Activated T-cell treated with anti-CD3 and anti-CD28 coated beads, Interleukin-2, amount 50 U/mL, for 4 hours (primary cell): ENCODE measurements around the gene AGBL5. TPM values are rescaled to one million over a fixed set of nuclear protein-coding genes. Genes with fewer than 3 reads are reported as not detected.

Source experiments
- ATAC-seq, 2 donors: fragments of 200-7000 bp; cut with Tn5 transposase; one replicate each; pipeline ENCODE4 v1.10.0; 2021
- DNase-seq: peaks from one replicate; pipeline ENCODE4 v3.0.0-alpha.2; 2020
- H3K27me3 Mint-ChIP-seq: one replicate; pipeline ENCODE4 v1.8.0; 2021; ENCODE audit warnings: low read depth, mixed read lengths
- H3K36me3 Mint-ChIP-seq: one replicate; pipeline ENCODE4 v1.8.0; 2022; ENCODE audit warnings: mixed read lengths; ENCODE audit not compliant: insufficient read depth
- H3K4me1 Mint-ChIP-seq: one replicate; pipeline ENCODE4 v1.8.0; 2021; ENCODE audit warnings: low read depth, mixed read lengths
- H3K4me3 Mint-ChIP-seq: one replicate; pipeline ENCODE4 v1.8.0; 2021; ENCODE audit warnings: mild to moderate bottlenecking, moderate library complexity, mixed read lengths
- H3K9me3 Mint-ChIP-seq: one replicate; pipeline ENCODE4 v1.8.0; 2021; ENCODE audit warnings: mixed read lengths
- total RNA-seq, 3 donors: library from RNA; stranded (reverse); gene quantifications; one replicate each; pipeline ENCODE4 v1.2.1, GENCODE V29; 2021

AGBL5 gene
- total RNA-seq, 3 donors from 2014 or later, result 6.5 to 11.2 (median 9.2) TPM

- Mint-ChIP-seq H3K4me1 (no peaks in the 10 kb centered on the region), H3K4me3 (no peak overlapping the region), H3K27me3 (no peaks in the 10 kb centered on the region), H3K36me3 (no peaks in the 10 kb centered on the region), H3K9me3 (no peaks in the 10 kb centered on the region)
- DNase-seq, result peak; percentile 34
- peak; percentile 32 to 60 for ATAC-seq
These were observed 34.6 kb upstream of the AGBL5 start for GRCh38 chr2:27016801-27017325.

GRCh38 chr2:27018142-27018541, 33.3 kb upstream of the AGBL5 start:
- no peak for ATAC-seq
- no peak overlapping the region for H3K4me3 Mint-ChIP-seq
- peaks cover 3% of the 10 kb centered on the region for H3K36me3 Mint-ChIP-seq
- H3K27me3 Mint-ChIP-seq, result no peaks in the 10 kb centered on the region
- no peak for DNase-seq
- no peaks in the 10 kb centered on the region for H3K4me1 Mint-ChIP-seq
- H3K9me3 Mint-ChIP-seq, result no peaks in the 10 kb centered on the region

GRCh38 chr2:27019459-27019858, 32.0 kb upstream of the AGBL5 start:
- Mint-ChIP-seq H3K9me3 (no peaks in the 10 kb centered on the region), H3K4me1 (no peaks in the 10 kb centered on the region), H3K36me3 (peaks cover 5% of the 10 kb centered on the region), H3K27me3 (no peaks in the 10 kb centered on the region), H3K4me3 (no peak overlapping the region)
- ATAC-seq, result no peak
- DNase-seq, result no peak

GRCh38 chr2:27019931-27020855, 31.3 kb upstream of the AGBL5 start:
- Mint-ChIP-seq H3K9me3 (no peaks in the 10 kb centered on the region), H3K4me1 (no peaks in the 10 kb centered on the region), H3K4me3 (no peak overlapping the region), H3K36me3 (peaks cover 6% of the 10 kb centered on the region), H3K27me3 (no peaks in the 10 kb centered on the region)
- DNase-seq, result no peak
- ATAC-seq, result no peak

DNA sequence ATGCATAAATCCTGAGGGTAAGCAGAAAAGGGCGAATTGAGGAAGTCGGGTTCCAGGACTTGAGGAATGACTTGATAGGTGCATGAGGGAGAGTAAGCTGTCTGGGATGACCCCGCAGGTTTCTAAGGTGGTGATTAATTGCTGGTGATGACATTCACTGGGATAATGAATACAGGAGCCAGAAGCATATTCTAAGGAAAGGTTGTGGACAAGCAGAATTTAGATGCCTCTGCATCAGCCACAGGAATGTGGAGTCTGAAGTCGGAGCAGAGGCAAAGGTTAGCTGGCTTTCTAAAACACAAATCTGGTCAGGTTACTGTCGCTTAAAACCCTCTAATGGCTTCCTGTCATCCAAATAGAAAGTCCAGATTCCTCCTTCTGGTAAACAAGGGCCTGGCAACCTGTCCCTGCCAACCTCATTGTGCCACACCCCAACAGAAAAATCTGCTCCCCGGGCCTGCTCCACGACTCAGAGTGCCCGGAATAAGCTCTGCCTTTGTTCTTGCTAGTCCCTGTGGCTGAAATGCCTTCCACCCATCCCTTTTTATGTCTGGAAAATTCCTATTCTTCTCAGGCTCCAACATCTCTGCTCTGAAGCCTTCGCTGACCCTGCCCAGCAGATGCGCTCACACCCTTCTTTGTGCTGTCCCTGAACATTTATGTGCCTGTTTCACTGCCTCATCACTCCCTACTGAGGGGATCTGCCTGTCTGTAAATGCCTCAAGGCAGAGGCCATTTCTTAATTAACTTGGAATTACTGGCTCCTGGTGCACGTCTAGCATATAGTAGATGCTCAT, 30.0 kb upstream of the AGBL5 start:
- H3K36me3 Mint-ChIP-seq, result peaks cover 8% of the 10 kb centered on the region
- H3K9me3 Mint-ChIP-seq, result no peaks in the 10 kb centered on the region
- H3K27me3 Mint-ChIP-seq, result no peaks in the 10 kb centered on the region
- no peak overlapping the region for H3K4me3 Mint-ChIP-seq
- DNase-seq (no peak), ATAC-seq (no peak)
- H3K4me1 Mint-ChIP-seq, result no peaks in the 10 kb centered on the region

DNA sequence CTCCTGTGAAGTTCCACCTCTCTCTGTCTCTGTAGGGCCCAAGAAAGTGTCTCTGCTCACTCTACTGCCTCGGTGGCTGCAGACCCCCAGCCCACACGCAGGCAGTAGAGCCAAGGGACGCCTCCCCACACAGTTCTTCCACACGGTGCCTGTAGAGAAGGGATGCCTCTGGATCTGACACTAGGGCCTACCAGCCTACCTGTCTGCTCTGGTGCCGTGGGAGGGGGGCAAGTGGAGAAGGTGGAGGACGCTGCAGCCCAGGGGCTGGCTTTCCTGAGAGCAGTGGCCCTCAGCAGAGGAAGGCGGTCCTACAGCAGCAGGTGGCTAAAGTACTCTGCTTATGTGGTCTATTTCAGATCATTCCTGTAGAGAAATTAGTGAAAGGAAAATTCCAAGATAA, 27.7 kb upstream of the AGBL5 start:
- H3K27me3 Mint-ChIP-seq, result no peaks in the 10 kb centered on the region
- no peak for ATAC-seq
- H3K4me3 Mint-ChIP-seq, result no peak overlapping the region
- no peak for DNase-seq
- no peaks in the 10 kb centered on the region for H3K4me1 Mint-ChIP-seq
- no peaks in the 10 kb centered on the region for H3K9me3 Mint-ChIP-seq
- H3K36me3 Mint-ChIP-seq, result peaks cover 8% of the 10 kb centered on the region

- no peak for DNase-seq
- H3K4me3 Mint-ChIP-seq, result no peak overlapping the region
- H3K4me1 Mint-ChIP-seq, result no peaks in the 10 kb centered on the region
- no peak for ATAC-seq
- no peaks in the 10 kb centered on the region for H3K9me3 Mint-ChIP-seq
- peaks cover 8% of the 10 kb centered on the region for H3K36me3 Mint-ChIP-seq
- H3K27me3 Mint-ChIP-seq, result no peaks in the 10 kb centered on the region
These were observed 27.3 kb upstream of the AGBL5 start for GRCh38 chr2:27024188-27024587.

DNA sequence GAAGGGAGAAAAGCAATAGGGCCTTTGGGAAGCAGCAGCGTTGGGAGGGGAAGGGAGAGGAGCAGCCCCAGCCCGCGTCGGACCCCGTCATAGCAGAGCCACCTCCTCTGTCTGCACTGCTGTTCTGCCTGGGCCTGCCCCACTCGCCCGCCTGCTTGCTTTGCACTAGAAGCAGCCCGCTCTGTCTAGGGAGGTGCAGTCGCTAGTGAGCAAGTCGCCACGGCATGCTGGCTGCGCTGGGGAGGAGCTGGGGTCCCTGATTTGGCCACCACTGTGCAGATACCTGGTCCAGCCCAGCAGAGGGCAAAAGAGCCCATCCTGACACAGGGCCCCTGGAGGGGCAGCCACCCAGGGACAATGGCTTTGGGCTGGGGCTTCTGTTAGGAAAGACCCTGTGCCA, 26.7 kb upstream of the AGBL5 start:
- Mint-ChIP-seq H3K4me1 (no peaks in the 10 kb centered on the region), H3K9me3 (no peaks in the 10 kb centered on the region), H3K4me3 (no peak overlapping the region), H3K27me3 (no peaks in the 10 kb centered on the region), H3K36me3 (peaks cover 8% of the 10 kb centered on the region)
- ATAC-seq (no peak), DNase-seq (no peak)

- no peak overlapping the region for H3K4me3 Mint-ChIP-seq
- no peaks in the 10 kb centered on the region for H3K27me3 Mint-ChIP-seq
- ATAC-seq (no peak), DNase-seq (no peak)
- peaks cover 8% of the 10 kb centered on the region for H3K36me3 Mint-ChIP-seq
- peaks cover under 1% of the 10 kb centered on the region for H3K4me1 Mint-ChIP-seq
- H3K9me3 Mint-ChIP-seq, result no peaks in the 10 kb centered on the region
These were observed 26.1 kb upstream of the AGBL5 start for GRCh38 chr2:27025281-27025800.

- Mint-ChIP-seq H3K4me1 (peaks cover 3% of the 10 kb centered on the region), H3K9me3 (no peaks in the 10 kb centered on the region), H3K4me3 (no peak overlapping the region), H3K27me3 (no peaks in the 10 kb centered on the region), H3K36me3 (peaks cover 8% of the 10 kb centered on the region)
- ATAC-seq (no peak), DNase-seq (no peak)
These were observed 25.3 kb upstream of the AGBL5 start for GRCh38 chr2:27025861-27026851.

DNA sequence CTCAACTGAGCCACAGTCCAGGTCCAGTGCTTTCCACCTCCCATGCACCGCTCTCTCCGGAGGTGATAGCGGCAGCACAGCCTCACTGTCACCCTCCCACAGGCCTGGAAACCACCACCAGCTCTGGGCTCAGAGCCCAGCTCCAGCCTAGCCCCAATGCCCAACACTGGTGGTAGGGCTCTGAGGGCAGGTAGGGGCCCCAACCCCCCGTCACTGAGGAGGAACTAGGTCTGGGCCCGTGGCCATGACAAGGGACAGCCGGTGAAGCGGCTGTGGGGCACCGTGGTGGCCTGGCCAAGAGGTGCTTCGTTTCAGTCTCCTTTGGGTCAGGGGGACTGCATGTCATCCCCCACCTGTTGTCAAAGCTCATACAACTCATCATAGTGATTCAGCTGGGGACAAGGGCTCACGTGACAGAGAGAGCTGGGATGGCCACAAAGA, 24.2 kb upstream of the AGBL5 start:
- Mint-ChIP-seq H3K27me3 (no peaks in the 10 kb centered on the region), H3K4me1 (peaks cover 12% of the 10 kb centered on the region), H3K9me3 (no peaks in the 10 kb centered on the region), H3K4me3 (no peak overlapping the region), H3K36me3 (peaks cover 8% of the 10 kb centered on the region)
- DNase-seq, result no peak
- no peak for ATAC-seq

DNA sequence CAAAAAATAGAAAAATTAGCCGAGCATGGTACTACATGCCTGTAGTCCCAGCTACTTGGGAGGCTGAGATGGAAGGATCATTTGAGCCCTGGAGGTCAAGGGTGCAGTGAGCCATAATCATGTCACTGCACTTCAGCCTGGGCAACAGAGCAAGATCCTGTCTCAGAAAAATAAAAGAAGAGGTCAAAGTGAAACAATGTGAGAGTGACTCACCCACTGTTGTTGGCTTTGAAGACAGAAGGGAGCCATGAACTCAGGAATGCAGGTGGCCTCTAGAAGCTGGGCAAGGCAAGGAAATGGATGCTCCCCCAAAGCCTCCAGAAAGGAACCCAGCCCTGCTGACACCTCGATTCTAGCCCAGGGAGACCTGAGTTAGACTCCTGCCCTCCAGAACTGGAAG, 22.4 kb upstream of the AGBL5 start:
- no peaks in the 10 kb centered on the region for H3K27me3 Mint-ChIP-seq
- H3K9me3 Mint-ChIP-seq, result no peaks in the 10 kb centered on the region
- peaks cover 23% of the 10 kb centered on the region for H3K4me1 Mint-ChIP-seq
- DNase-seq, result no peak
- peaks cover 6% of the 10 kb centered on the region for H3K36me3 Mint-ChIP-seq
- H3K4me3 Mint-ChIP-seq, result no peak overlapping the region
- ATAC-seq, result no peak

- ATAC-seq, result peak; percentile 99
- peak within 1 kb of the TSS; percentile 93 for H3K4me3 Mint-ChIP-seq
- peaks cover 17% of the 10 kb centered on the region for H3K36me3 Mint-ChIP-seq
- DNase-seq, result peak; percentile 69
- H3K27me3 Mint-ChIP-seq, result no peaks in the 10 kb centered on the region
- no peaks in the 10 kb centered on the region for H3K9me3 Mint-ChIP-seq
- peaks cover 32% of the 10 kb centered on the region for H3K4me1 Mint-ChIP-seq
These were observed 18.8 kb upstream of the AGBL5 start, which contains the start of gene TMEM214 for GRCh38 chr2:27032495-27033252. TSS of gene TMEM214 (plus strand) at chr2:27032965. CDS start at chr2:27033016, 51 bp downstream.
